ENCODE data around the gene SLC16A2. TPM values are rescaled to one million over a fixed set of nuclear protein-coding genes. Genes with fewer than 3 reads are reported as not detected.

SLC16A2 gene
- total RNA-seq, 4 donors from 2014 or later = 1.3 to 2.4 (median 2.1) TPM

DNA sequence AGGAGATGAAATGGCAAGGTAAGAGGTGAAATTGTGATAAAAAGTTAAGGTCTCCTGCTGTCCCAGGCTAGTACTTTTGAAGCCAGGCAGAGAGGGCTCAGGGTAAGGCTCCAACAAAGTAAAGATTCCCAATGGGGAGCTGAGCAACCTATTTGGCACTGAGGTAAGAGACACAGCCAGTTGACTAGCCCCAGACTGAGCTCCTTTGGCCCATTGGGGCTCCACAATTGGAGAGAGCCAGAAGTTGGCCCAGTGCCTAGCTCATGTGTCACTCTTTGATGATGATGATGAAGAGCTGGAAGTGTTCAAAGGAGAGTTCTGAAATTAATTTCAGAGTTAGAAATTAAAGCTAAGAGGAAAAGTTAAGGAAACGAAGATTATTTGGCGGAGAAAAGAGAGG is 98.6 kb downstream of the SLC16A2 start:
- Histone ChIP-seq H3K36me3 (no peaks in the 10 kb centered on the region), H3K27me3 (peaks cover 0 to 4% (median 0%) of the 10 kb centered on the region in 3 donors), H3K9me3 (peaks cover 0 to 5% (median 0%) of the 10 kb centered on the region in 3 donors), H3K4me3 (no peak overlapping the region), H3K4me1 (no peaks in the 10 kb centered on the region), H3K27ac (no peak overlapping the region)
- TF ChIP-seq, protein P1, sequence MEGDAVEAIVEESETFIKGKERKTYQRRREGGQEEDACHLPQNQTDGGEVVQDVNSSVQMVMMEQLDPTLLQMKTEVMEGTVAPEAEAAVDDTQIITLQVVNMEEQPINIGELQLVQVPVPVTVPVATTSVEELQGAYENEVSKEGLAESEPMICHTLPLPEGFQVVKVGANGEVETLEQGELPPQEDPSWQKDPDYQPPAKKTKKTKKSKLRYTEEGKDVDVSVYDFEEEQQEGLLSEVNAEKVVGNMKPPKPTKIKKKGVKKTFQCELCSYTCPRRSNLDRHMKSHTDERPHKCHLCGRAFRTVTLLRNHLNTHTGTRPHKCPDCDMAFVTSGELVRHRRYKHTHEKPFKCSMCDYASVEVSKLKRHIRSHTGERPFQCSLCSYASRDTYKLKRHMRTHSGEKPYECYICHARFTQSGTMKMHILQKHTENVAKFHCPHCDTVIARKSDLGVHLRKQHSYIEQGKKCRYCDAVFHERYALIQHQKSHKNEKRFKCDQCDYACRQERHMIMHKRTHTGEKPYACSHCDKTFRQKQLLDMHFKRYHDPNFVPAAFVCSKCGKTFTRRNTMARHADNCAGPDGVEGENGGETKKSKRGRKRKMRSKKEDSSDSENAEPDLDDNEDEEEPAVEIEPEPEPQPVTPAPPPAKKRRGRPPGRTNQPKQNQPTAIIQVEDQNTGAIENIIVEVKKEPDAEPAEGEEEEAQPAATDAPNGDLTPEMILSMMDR (IDR thresholded peaks at IDR 0.05 in 4 of 5, conservative IDR thresholded peaks at IDR 0.05 in 1 of 5) = no peak
- TF ChIP-seq POLR2A (IDR thresholded peaks at IDR 0.05) = no peak
- ATAC-seq = no peak
- DNase-seq = no peak
- in situ Hi-C loops (cut with MboI; ENCODE audit: low sequenced_read_pairs in 4 of 4) (no loop called here), intact Hi-C loops (cut with DNase I; ENCODE audit: low total_unique reads) (no loop called here)

DNA sequence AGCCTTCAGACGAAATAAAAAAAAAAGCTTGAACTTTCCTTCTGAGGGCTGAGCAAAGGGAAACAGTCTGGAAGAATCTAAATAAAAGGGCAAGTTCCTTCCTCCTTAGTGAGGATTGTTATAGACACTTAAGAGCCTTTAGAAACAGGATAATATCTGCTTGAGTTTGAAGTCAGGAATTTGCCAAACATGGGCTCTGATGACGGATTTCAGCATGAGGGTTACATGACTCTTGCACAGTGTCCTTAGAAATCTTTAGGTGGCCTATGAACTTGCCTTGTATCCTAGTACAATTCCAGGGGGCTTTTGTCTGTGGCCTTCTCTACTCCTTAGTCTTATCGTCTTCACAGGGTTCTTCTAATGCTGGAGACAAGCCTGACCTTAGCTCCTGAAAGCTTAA is 99.0 kb downstream of the SLC16A2 start:
- TF ChIP-seq, protein P1 (IDR thresholded peaks at IDR 0.05 in 4 of 5, conservative IDR thresholded peaks at IDR 0.05 in 1 of 5) = no peak
- no peak for TF ChIP-seq POLR2A (IDR thresholded peaks at IDR 0.05)
- peaks cover 0 to 4% (median 0%) of the 10 kb centered on the region in 3 donors for H3K27me3 ChIP-seq
- in situ Hi-C loops (cut with MboI; ENCODE audit: low sequenced_read_pairs in 4 of 4) = no loop called here
- no peaks in the 10 kb centered on the region for H3K36me3 ChIP-seq
- intact Hi-C loops (cut with DNase I; ENCODE audit: low total_unique reads) = no loop called here
- ATAC-seq (no peak), DNase-seq (no peak)
- peaks cover 0 to 5% (median 0%) of the 10 kb centered on the region in 3 donors for H3K9me3 ChIP-seq
- H3K27ac ChIP-seq = no peak overlapping the region
- no peak overlapping the region for H3K4me3 ChIP-seq
- H3K4me1 ChIP-seq = no peaks in the 10 kb centered on the region

DNA sequence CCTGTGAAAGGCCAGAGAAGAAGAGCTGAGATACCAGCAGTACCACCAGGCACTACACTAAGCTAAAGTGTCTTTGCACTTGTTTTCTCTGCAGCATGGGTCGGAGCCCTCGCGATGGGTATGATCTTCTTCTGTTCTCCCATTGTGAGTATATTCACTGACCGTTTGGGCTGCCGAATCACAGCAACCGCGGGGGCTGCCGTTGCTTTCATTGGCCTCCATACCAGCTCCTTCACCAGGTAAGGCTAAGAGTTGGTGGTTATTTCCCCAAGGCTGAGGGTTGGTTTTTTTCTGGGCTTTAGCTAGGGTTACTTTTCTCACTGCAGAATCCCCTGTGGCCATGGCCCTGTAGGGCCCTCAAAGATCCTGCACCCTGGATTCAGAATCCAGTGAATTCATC is 99.6 kb downstream of the SLC16A2 start:
- H3K9me3 ChIP-seq = peaks cover 0 to 4% (median 0%) of the 10 kb centered on the region in 3 donors
- intact Hi-C loops (cut with DNase I; ENCODE audit: low total_unique reads) = no loop called here
- in situ Hi-C loops (cut with MboI; ENCODE audit: low sequenced_read_pairs in 4 of 4) = no loop called here
- no peak overlapping the region for H3K27ac ChIP-seq
- H3K27me3 ChIP-seq = peaks cover 0 to 4% (median 0%) of the 10 kb centered on the region in 3 donors
- H3K4me3 ChIP-seq = no peak overlapping the region
- H3K36me3 ChIP-seq = no peaks in the 10 kb centered on the region
- DNase-seq (no peak), ATAC-seq (no peak)
- TF ChIP-seq POLR2A (IDR thresholded peaks at IDR 0.05) = no peak
- H3K4me1 ChIP-seq = no peaks in the 10 kb centered on the region

DNA sequence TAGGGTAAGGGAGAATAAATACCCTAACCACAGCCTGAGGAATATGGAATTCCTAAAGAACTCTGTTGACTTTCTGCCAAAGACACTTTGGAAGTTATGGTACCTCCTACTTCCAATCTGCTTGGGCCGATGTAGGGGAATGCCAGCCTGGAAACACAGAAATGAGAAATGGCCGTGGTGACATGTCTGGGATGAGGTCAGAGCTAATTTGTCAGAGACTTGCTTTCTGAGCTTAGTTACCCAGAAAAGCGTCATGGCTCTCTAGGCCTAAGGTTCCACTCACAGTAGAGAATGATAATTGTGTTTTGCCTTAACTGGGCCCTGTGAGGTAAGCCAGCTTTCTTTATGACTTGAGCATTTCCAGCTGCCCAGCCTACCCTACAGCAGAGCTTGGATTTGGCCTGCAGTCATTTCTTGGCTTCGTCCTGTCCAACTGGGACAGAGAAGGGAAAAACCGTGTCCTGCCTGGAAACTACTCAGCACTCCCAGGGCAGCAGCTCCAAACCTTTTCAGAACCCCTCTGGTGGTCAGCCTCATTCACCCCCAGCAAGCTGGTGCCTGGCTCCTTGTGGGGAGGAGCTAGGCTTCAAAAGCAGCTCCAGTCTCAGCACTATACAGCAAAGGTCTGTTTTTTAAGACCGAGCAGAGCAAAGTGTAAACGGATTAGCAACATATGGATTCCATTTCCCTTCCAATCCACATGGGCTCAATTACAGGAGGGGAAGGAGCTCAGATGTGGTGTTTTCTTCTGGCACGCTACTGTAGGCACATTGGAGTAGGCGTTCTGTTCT is 100.9 kb downstream of the SLC16A2 start:
- Histone ChIP-seq H3K36me3 (no peaks in the 10 kb centered on the region), H3K4me3 (no peak overlapping the region), H3K9me3 (no peaks in the 10 kb centered on the region), H3K4me1 (no peaks in the 10 kb centered on the region), H3K27ac (no peak overlapping the region), H3K27me3 (no peaks in the 10 kb centered on the region)
- intact Hi-C loops (cut with DNase I; ENCODE audit: low total_unique reads) = no loop called here
- in situ Hi-C loops (cut with MboI; ENCODE audit: low sequenced_read_pairs in 4 of 4) = no loop called here
- ATAC-seq (no peak), DNase-seq (no peak)
- no peak for TF ChIP-seq POLR2A (IDR thresholded peaks at IDR 0.05)
- TF ChIP-seq, protein P1 (IDR thresholded peaks at IDR 0.05 in 4 of 5, conservative IDR thresholded peaks at IDR 0.05 in 1 of 5) = no peak

DNA sequence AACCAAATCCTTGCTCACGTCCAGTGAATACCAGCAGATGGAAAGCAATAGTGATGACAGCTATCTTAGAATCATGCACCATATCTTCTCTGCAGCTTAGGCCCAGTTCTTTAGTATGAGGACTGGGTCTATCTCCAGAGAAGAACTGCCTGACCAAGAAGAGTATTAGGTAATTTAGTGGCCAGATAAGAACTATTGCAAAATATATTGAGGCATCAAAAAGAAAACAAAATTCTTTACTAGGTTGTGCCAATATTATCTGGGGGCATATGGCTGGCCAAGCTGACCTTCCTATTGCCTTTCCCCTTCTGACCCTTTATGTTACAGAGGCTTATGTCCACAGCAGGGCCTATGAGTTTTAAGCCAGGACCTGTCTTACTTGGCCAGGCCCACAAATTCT is 101.9 kb downstream of the SLC16A2 start:
- intact Hi-C loops (cut with DNase I; ENCODE audit: low total_unique reads) (no loop called here), in situ Hi-C loops (cut with MboI; ENCODE audit: low sequenced_read_pairs in 4 of 4) (no loop called here)
- H3K4me3 ChIP-seq = no peak overlapping the region
- no peaks in the 10 kb centered on the region for H3K27me3 ChIP-seq
- no peak for ATAC-seq
- DNase-seq = no peak
- no peaks in the 10 kb centered on the region for H3K36me3 ChIP-seq
- TF ChIP-seq POLR2A (IDR thresholded peaks at IDR 0.05) = no peak
- TF ChIP-seq, protein P1 (IDR thresholded peaks at IDR 0.05 in 4 of 5, conservative IDR thresholded peaks at IDR 0.05 in 1 of 5) = no peak
- H3K27ac ChIP-seq = no peak overlapping the region
- H3K9me3 ChIP-seq = no peaks in the 10 kb centered on the region
- H3K4me1 ChIP-seq = no peaks in the 10 kb centered on the region

Data from gastrocnemius medialis (tissue), 4 donors.